Measurements from ENCODE around the gene ADTRP. TPM values are rescaled to one million over a fixed set of nuclear protein-coding genes. Genes with fewer than 3 reads are reported as not detected.

The ADTRP gene
- total RNA-seq, 1 donor from 2014 or later: 3.4 TPM

DNA sequence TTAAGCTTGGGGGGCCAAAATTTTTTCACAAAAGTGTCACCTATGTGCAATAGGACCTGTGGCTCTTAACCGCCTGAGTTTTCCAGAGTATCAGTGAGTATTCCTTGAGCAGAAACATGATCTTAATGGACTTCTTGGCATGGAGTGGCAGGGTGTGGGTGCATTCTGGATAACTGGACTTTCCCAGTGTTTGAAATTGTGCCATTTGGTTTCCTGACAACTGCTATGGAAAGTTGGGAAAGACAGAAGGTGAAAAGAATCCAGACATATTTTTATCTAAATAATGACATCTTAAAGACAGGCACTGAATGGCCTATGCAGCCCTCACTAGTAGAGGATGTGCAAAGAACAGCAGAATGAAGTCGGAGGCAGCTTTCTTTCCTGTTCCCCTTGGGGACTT lies 34.3 kb upstream of the ADTRP start:
- Mint-ChIP-seq H3K9me3 (no peaks in the 10 kb centered on the region), H3K27me3 (ENCODE audit: low read depth) (no peaks in the 10 kb centered on the region), H3K36me3 (no peaks in the 10 kb centered on the region), H3K27ac (no peak overlapping the region), H3K4me3 (no peak overlapping the region), H3K4me1 (peaks cover 32% of the 10 kb centered on the region)
- DNase-seq (ENCODE audit: low spot score in 2 of 2, unreplicated experiment in 2 of 2): no peak
- TF ChIP-seq CTCF (IDR thresholded peaks at IDR 0.05; ENCODE audit: unreplicated experiment): no peak

DNA sequence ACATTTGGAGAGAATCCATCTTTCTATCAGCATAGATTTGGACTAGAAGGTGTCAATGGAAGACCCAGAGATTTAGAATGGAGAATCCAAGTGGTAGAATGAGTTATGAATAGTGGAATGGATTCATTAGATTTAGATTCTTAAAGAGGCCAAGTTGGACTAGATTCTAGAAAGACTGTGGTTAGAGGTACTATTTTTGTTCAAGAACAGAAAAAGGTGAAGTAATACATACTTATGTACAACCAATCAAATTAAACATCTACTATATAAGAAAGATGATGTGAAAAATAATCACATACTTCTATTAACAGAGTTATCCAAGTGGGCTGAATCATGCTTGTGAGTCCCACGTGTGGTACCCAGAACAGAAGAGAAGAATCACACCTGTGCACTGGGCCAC lies 33.8 kb upstream of the ADTRP start:
- Mint-ChIP-seq H3K4me3 (no peak overlapping the region), H3K27me3 (ENCODE audit: low read depth) (no peaks in the 10 kb centered on the region), H3K9me3 (no peaks in the 10 kb centered on the region), H3K4me1 (peaks cover 32% of the 10 kb centered on the region), H3K27ac (no peak overlapping the region), H3K36me3 (no peaks in the 10 kb centered on the region)
- DNase-seq (ENCODE audit: low spot score in 2 of 2, unreplicated experiment in 2 of 2): no peak
- TF ChIP-seq CTCF (IDR thresholded peaks at IDR 0.05; ENCODE audit: unreplicated experiment): no peak

GRCh38 chr6:11811644-11812264 lies 33.2 kb upstream of the ADTRP start:
- H3K27ac Mint-ChIP-seq: no peak overlapping the region
- no peaks in the 10 kb centered on the region for H3K36me3 Mint-ChIP-seq
- no peak overlapping the region for H3K4me3 Mint-ChIP-seq
- peaks cover 32% of the 10 kb centered on the region for H3K4me1 Mint-ChIP-seq
- DNase-seq (ENCODE audit: low spot score in 2 of 2, unreplicated experiment in 2 of 2): no peak
- H3K9me3 Mint-ChIP-seq: no peaks in the 10 kb centered on the region
- TF ChIP-seq CTCF (IDR thresholded peaks at IDR 0.05; ENCODE audit: unreplicated experiment): no peak
- no peaks in the 10 kb centered on the region for H3K27me3 Mint-ChIP-seq (ENCODE audit: low read depth)

DNA sequence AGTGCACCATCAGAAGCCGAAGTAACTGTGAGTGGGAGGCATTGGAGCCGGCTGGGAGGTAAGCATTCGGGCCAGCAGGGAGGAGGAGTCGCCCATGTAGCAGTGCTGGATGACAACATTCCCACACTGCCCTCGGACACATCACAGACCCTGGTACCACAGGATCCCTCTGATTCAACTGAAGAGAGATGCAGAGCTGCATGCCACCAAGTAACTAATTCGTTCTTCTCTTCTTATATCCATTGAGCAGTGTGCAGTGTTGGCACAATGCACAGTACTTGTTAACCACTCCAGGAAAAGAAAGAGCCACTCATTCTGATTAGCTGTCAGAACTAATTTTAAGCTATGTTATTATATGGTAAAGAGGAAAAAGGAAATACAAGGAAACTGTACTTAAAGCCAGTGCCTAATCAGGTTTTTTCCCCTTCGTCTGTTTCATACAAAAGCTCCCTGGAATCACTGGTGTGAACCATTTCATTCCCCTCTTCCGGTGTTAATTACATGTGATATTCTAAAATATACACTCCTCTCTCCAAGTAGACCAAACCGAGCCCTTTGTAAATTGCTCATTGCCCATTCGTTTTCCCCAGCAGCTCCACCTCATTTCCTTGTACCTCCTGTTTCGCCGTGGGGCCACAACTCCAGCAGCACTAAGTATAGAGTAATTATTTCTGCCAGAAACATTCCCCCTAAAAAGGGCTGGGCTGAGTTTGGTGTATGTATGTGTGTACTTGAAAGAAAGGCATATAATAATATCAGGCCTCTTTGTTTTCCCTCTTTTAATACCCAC lies 32.4 kb upstream of the ADTRP start:
- Mint-ChIP-seq H3K4me1 (peaks cover 37% of the 10 kb centered on the region), H3K4me3 (no peak overlapping the region), H3K27ac (peak overlapping the region; percentile 74), H3K9me3 (no peaks in the 10 kb centered on the region), H3K27me3 (ENCODE audit: low read depth) (no peaks in the 10 kb centered on the region), H3K36me3 (no peaks in the 10 kb centered on the region)
- TF ChIP-seq CTCF (IDR thresholded peaks at IDR 0.05; ENCODE audit: unreplicated experiment): no peak
- DNase-seq (ENCODE audit: low spot score in 2 of 2, unreplicated experiment in 2 of 2): no peak

DNA sequence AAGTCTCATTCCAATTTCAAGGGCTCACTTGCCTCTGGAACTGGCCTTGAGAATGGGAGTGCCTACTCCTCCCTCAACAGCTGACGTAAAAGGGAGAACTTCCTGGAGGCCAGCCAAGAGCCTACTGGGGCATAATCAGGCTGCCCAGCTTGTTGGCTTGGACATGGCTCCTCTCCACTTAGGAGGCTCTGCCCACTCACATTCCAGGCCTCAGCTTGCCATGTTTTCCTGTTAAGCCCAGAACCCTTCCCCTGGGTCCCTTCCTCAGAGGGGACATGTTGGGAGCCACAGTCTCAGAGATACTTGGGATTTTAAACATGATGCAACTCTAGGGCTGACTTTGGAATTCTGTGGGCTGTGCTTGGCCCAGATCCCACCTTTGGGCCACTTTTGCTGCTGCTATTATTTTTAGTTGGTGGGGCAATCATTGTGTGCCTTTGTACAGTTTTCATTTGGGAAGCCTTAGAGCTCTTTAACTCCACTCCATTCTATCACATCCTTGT lies 31.5 kb upstream of the ADTRP start:
- Mint-ChIP-seq H3K27ac (peak overlapping the region; percentile 61), H3K4me3 (no peak overlapping the region), H3K27me3 (ENCODE audit: low read depth) (no peaks in the 10 kb centered on the region), H3K36me3 (no peaks in the 10 kb centered on the region), H3K4me1 (peaks cover 34% of the 10 kb centered on the region), H3K9me3 (no peaks in the 10 kb centered on the region)
- peak in 1 of 2 experiments; percentile 47 for DNase-seq (ENCODE audit: low spot score in 2 of 2, unreplicated experiment in 2 of 2)
- TF ChIP-seq CTCF (IDR thresholded peaks at IDR 0.05; ENCODE audit: unreplicated experiment): no peak

All from mesothelial cell of epicardium (in vitro differentiated cells).